Pulmonary artery endothelial cell (primary cell): Measurements from ENCODE around the gene PROSER1. TPM values are rescaled to one million over a fixed set of nuclear protein-coding genes. Genes with fewer than 3 reads are reported as not detected.

Source experiments
- total RNA-seq: library from RNA; depleted of rRNA; stranded (reverse); fragments of >200 nt; gene quantifications from 2 replicates; pipeline ENCODE4 v1.2.3, GENCODE V29; 2014

The PROSER1 gene
- total RNA-seq, 1 donor from 2014 or later: 12.8 TPM

Other genes with a start within 250 kb of the PROSER1 start
- gene STOML3, start 47.3 kb downstream of the PROSER1 start, total RNA-seq: not detected in 2 replicates
- 8.4 and 11.0 TPM in 2 replicates for gene NHLRC3, start 367 bp upstream of the PROSER1 start, total RNA-seq